Esophagus (tissue), 2 donors: ENCODE measurements around the gene EPS15. TPM values are rescaled to one million over a fixed set of nuclear protein-coding genes. Genes with fewer than 3 reads are reported as not detected.

Experiments used
- H3K27ac ChIP-seq, 2 donors: one replicate each; pipeline ENCODE4 v1.5.1; 2013; ENCODE audit warnings: low read depth in 2 of 2, mild to moderate bottlenecking in 2 of 2, inconsistent platforms in 1 of 2, low read length in 1 of 2, moderate library complexity in 1 of 2
- H3K27me3 ChIP-seq, 2 donors: one replicate each; pipeline ENCODE4 v1.6.1; 2013; ENCODE audit warnings: low read length in 2 of 2, control low read depth in 1 of 2, mild to moderate bottlenecking in 1 of 2; ENCODE audit not compliant: insufficient read depth in 2 of 2, control insufficient read depth in 1 of 2
- H3K36me3 ChIP-seq, 2 donors: one replicate each; pipeline ENCODE4 v1.6.1; 2013; ENCODE audit warnings: low read length in 1 of 2; ENCODE audit not compliant: control insufficient read depth in 2 of 2, insufficient read depth in 2 of 2
- H3K4me1 ChIP-seq, 2 donors: one replicate each; pipeline ENCODE4 v1.6.1; 2013; ENCODE audit warnings: low read length in 1 of 2; ENCODE audit not compliant: control insufficient read depth in 2 of 2, insufficient read depth in 2 of 2
- H3K4me3 ChIP-seq, 2 donors: one replicate each; pipeline ENCODE4 v1.5.1; 2013; ENCODE audit warnings: low read length in 2 of 2, mild to moderate bottlenecking in 2 of 2, low read depth in 1 of 2, moderate library complexity in 1 of 2
- H3K9me3 ChIP-seq, 2 donors: one replicate each; pipeline ENCODE4 v1.6.1; 2013; ENCODE audit warnings: mild to moderate bottlenecking in 2 of 2, low read depth in 1 of 2, low read length in 1 of 2, moderate library complexity in 1 of 2; ENCODE audit not compliant: control insufficient read depth in 2 of 2, insufficient read depth in 1 of 2
- WGBS, 2 donors: extraction: QIAGEN DNeasy Blood & Tissue Kit; methylation state at CpG; one replicate each; pipeline ENCODE4 v1.1.7; 2013; 5-methylcytosine and 5-hydroxymethylcytosine counted together
- polyA plus RNA-seq, 2 donors: library from polyadenylated mRNA; stranded (reverse); fragments of 200-250 nt; gene quantifications; one replicate each; pipeline ENCODE4 v1.2.3, GENCODE V29; 2013
- donor health status: healthy with polysubstance abuse.
- donor health status: Bipolar disorder and iron deficiency.

The EPS15 gene
- polyA plus RNA-seq, 2 donors, result 10.8 to 14.4 TPM

GRCh38 chr1:51311826-51312225 is 207.2 kb downstream of the EPS15 start:
- H3K4me3 ChIP-seq, result no peak overlapping the region
- WGBS, 2 donors, result 94% methylated on average over 5 of the region's 5 CpGs

GRCh38 chr1:51310871-51311613 is 208.0 kb downstream of the EPS15 start:
- Histone ChIP-seq H3K9me3 (no peaks in the 10 kb centered on the region), H3K27me3 (no peaks in the 10 kb centered on the region), H3K4me1 (peaks cover 0 to 21% of the 10 kb centered on the region in 2 donors), H3K36me3 (peaks cover 0 to 9% of the 10 kb centered on the region in 2 donors), H3K27ac (no peak overlapping the region), H3K4me3 (no peak overlapping the region)
- 73% methylated on average over 15 of the region's 15 CpGs for WGBS, 2 donors

More at GRCh38 chr1:51311826-51312225, 207.2 kb downstream of the EPS15 start:
- no peaks in the 10 kb centered on the region for H3K9me3 ChIP-seq
- H3K4me1 ChIP-seq, result peaks cover 0 to 24% of the 10 kb centered on the region in 2 donors
- H3K36me3 ChIP-seq, result peaks cover 0 to 9% of the 10 kb centered on the region in 2 donors
- H3K27ac ChIP-seq, result no peak overlapping the region
- no peaks in the 10 kb centered on the region for H3K27me3 ChIP-seq

GRCh38 chr1:51309291-51309690 is 209.8 kb downstream of the EPS15 start:
- H3K4me3 ChIP-seq, result no peak overlapping the region
- 86 to 87% methylated on average over 8 of the region's 8 CpGs for WGBS, 2 donors
- peaks cover 0 to 15% of the 10 kb centered on the region in 2 donors for H3K36me3 ChIP-seq
- H3K27ac ChIP-seq, result no peak overlapping the region
- H3K9me3 ChIP-seq, result no peaks in the 10 kb centered on the region
- H3K4me1 ChIP-seq, result peaks cover 0 to 10% of the 10 kb centered on the region in 2 donors
- no peaks in the 10 kb centered on the region for H3K27me3 ChIP-seq

- H3K27ac ChIP-seq, result no peak overlapping the region
- WGBS, 2 donors, result 92 to 94% methylated on average over 6 of the region's 6 CpGs
- H3K27me3 ChIP-seq, result no peaks in the 10 kb centered on the region
- H3K4me3 ChIP-seq, result no peak overlapping the region
- H3K36me3 ChIP-seq, result peaks cover 0 to 15% of the 10 kb centered on the region in 2 donors
- no peaks in the 10 kb centered on the region for H3K9me3 ChIP-seq
- peaks cover 0 to 6% of the 10 kb centered on the region in 2 donors for H3K4me1 ChIP-seq
Measured at GRCh38 chr1:51308636-51309035, 210.4 kb downstream of the EPS15 start.

- Histone ChIP-seq H3K9me3 (no peaks in the 10 kb centered on the region), H3K27me3 (no peaks in the 10 kb centered on the region), H3K36me3 (peaks cover 0 to 12% of the 10 kb centered on the region in 2 donors), H3K4me1 (no peaks in the 10 kb centered on the region), H3K4me3 (no peak overlapping the region), H3K27ac (no peak overlapping the region)
- 76 to 81% methylated on average over 5 of the region's 5 CpGs for WGBS, 2 donors
Measured at GRCh38 chr1:51306950-51307349, 212.1 kb downstream of the EPS15 start.

GRCh38 chr1:51305371-51305823 is 213.7 kb downstream of the EPS15 start:
- H3K4me3 ChIP-seq, result no peak overlapping the region
- no peak overlapping the region for H3K27ac ChIP-seq
- H3K27me3 ChIP-seq, result no peaks in the 10 kb centered on the region
- H3K9me3 ChIP-seq, result no peaks in the 10 kb centered on the region
- WGBS, 2 donors, result 70 to 73% methylated on average over 4 of the region's 4 CpGs
- H3K36me3 ChIP-seq, result peaks cover 0 to 7% of the 10 kb centered on the region in 2 donors
- H3K4me1 ChIP-seq, result no peaks in the 10 kb centered on the region

- Histone ChIP-seq H3K27me3 (no peaks in the 10 kb centered on the region), H3K27ac (no peak overlapping the region), H3K4me3 (no peak overlapping the region), H3K4me1 (no peaks in the 10 kb centered on the region), H3K9me3 (no peaks in the 10 kb centered on the region), H3K36me3 (peaks cover 0 to 7% of the 10 kb centered on the region in 2 donors)
- WGBS, 2 donors, result 26 to 30% methylated on average over 1 of the region's 1 CpG
Measured at GRCh38 chr1:51304360-51304759, 214.7 kb downstream of the EPS15 start.

Other genes with a start within 250 kb of the EPS15 start
- gene TTC39A, start 188.7 kb downstream of the EPS15 start, polyA plus RNA-seq, result 10 to 100 TPM; 11.1 to 20.6 TPM
- gene OSBPL9, start 97.8 kb upstream of the EPS15 start, polyA plus RNA-seq, result 10 to 100 TPM; 17.5 to 26.0 TPM